Upper lobe of right lung (tissue), 1 donor: Measurements from ENCODE around the gene KRT8. TPM values are rescaled to one million over a fixed set of nuclear protein-coding genes. Genes with fewer than 3 reads are reported as not detected.

ENCODE experiments used
- ATAC-seq: fragments of 200-7000 bp; cut with Tn5 transposase; one replicate; pipeline ENCODE4 v1.9.1; 2020; ENCODE audit warnings: mild to moderate bottlenecking, moderate library complexity
- DNase-seq: peaks from one replicate; pipeline ENCODE4 v3.0.0-alpha.2; 2020
- H3K27ac ChIP-seq: fragments of 200-600 bp; one replicate; pipeline ENCODE4 v1.8.0; 2022
- H3K27me3 ChIP-seq: fragments of 200-600 bp; one replicate; pipeline ENCODE4 v1.8.0; 2022; ENCODE audit warnings: mild to moderate bottlenecking
- H3K36me3 ChIP-seq: fragments of 200-600 bp; one replicate; pipeline ENCODE4 v1.8.0; 2022
- H3K4me1 ChIP-seq: fragments of 200-600 bp; one replicate; pipeline ENCODE4 v1.8.0; 2022
- H3K4me3 ChIP-seq: fragments of 200-600 bp; one replicate; pipeline ENCODE4 v1.8.0; 2022; ENCODE audit warnings: mild to moderate bottlenecking
- H3K9me3 ChIP-seq: fragments of 200-600 bp; one replicate; pipeline ENCODE4 v1.8.0; 2022
- CTCF ChIP-seq: fragments of 200-600 bp; IDR thresholded peaks from one replicate; pipeline ENCODE4 v1.8.0; 2022; ENCODE audit warnings: antibody characterized with exemption
- intact Hi-C: fragments of 100-400 bp; cut with DNase I; formaldehyde crosslinking; loops from one replicate; pipeline ENCODE4 v1.11.0; 2022
- total RNA-seq: library from RNA; stranded (reverse); fragmentation: NEBNext Ultra II Directional; extraction: Animal tissue kit (Norgen Biotek cat#: 25700); gene quantifications from one replicate; pipeline ENCODE4 v1.2.1, GENCODE V29; 2021
- donor health status: DM: no; HTN: yes; CAD: no; lungs with severe emphysema.

The KRT8 gene
- total RNA-seq, 1 donor from 2014 or later, result 223 TPM

- DNase-seq, result no peak
- H3K9me3 ChIP-seq, result no peaks in the 10 kb centered on the region
- H3K4me1 ChIP-seq, result peaks cover 10% of the 10 kb centered on the region
- H3K27ac ChIP-seq, result peak overlapping the region; percentile 71
- intact Hi-C loops, result no loop called here
- H3K36me3 ChIP-seq, result no peaks in the 10 kb centered on the region
- H3K27me3 ChIP-seq, result no peaks in the 10 kb centered on the region
- TF ChIP-seq CTCF, result no peak
- no peak overlapping the region for H3K4me3 ChIP-seq
- no peak for ATAC-seq
Observed at GRCh38 chr12:52927964-52928363, 23.1 kb upstream of the KRT8 start.

- Histone ChIP-seq H3K4me1 (peaks cover 10% of the 10 kb centered on the region), H3K36me3 (no peaks in the 10 kb centered on the region), H3K27ac (peak overlapping the region; percentile 71), H3K9me3 (no peaks in the 10 kb centered on the region), H3K4me3 (no peak overlapping the region), H3K27me3 (no peaks in the 10 kb centered on the region)
- DNase-seq, result no peak
- no peak for TF ChIP-seq CTCF
- intact Hi-C loops, result no loop called here
- ATAC-seq, result no peak
Observed at GRCh38 chr12:52926596-52927234, 21.8 kb upstream of the KRT8 start.

- peak overlapping the region; percentile 71 for H3K27ac ChIP-seq
- no peak for DNase-seq
- ATAC-seq, result peak; percentile 77
- intact Hi-C loops, result no loop called here
- no peaks in the 10 kb centered on the region for H3K27me3 ChIP-seq
- H3K36me3 ChIP-seq, result no peaks in the 10 kb centered on the region
- peaks cover 10% of the 10 kb centered on the region for H3K4me1 ChIP-seq
- H3K4me3 ChIP-seq, result no peak overlapping the region
- H3K9me3 ChIP-seq, result no peaks in the 10 kb centered on the region
- TF ChIP-seq CTCF, result no peak
Observed at GRCh38 chr12:52925717-52926595, 21.1 kb upstream of the KRT8 start.

GRCh38 chr12:52924764-52925716, 20.2 kb upstream of the KRT8 start:
- DNase-seq (no peak), ATAC-seq (peak; percentile 10)
- no peaks in the 10 kb centered on the region for H3K9me3 ChIP-seq
- peak overlapping the region; percentile 71 for H3K27ac ChIP-seq
- H3K27me3 ChIP-seq, result no peaks in the 10 kb centered on the region
- H3K4me3 ChIP-seq, result no peak overlapping the region
- no peak for TF ChIP-seq CTCF
- H3K4me1 ChIP-seq, result peaks cover 10% of the 10 kb centered on the region
- intact Hi-C loops, result no loop called here
- no peaks in the 10 kb centered on the region for H3K36me3 ChIP-seq

- DNase-seq (no peak), ATAC-seq (no peak)
- Histone ChIP-seq H3K27ac (no peak overlapping the region), H3K4me1 (peaks cover 4% of the 10 kb centered on the region), H3K36me3 (no peaks in the 10 kb centered on the region), H3K4me3 (no peak overlapping the region), H3K9me3 (no peaks in the 10 kb centered on the region), H3K27me3 (no peaks in the 10 kb centered on the region)
- intact Hi-C loops, result no loop called here
- no peak for TF ChIP-seq CTCF
Observed at GRCh38 chr12:52921488-52922165, 16.8 kb upstream of the KRT8 start.
